Ramos (cell line): ENCODE data around the gene NHSL2.

Source experiments
- in situ Hi-C: fragments of 300-500 bp; cut with MboI; formaldehyde crosslinking; loops from one replicate; pipeline ENCODE4 v1.14.3; 2022; ENCODE audit warnings: low sequenced_read_pairs; ENCODE audit not compliant: unreplicated experiment

NHSL2 gene

GRCh38 chrX:72011734-72012133 is 101.1 kb downstream of the NHSL2 start:
- in situ Hi-C loops = no loop called here

GRCh38 chrX:72015383-72015782 is 104.7 kb downstream of the NHSL2 start:
- in situ Hi-C loops = no loop called here

GRCh38 chrX:72016881-72017783 is 106.5 kb downstream of the NHSL2 start:
- in situ Hi-C loops = no loop called here

- in situ Hi-C loops = no loop called here
These were observed 107.8 kb downstream of the NHSL2 start for GRCh38 chrX:72018277-72019112.

GRCh38 chrX:72019487-72019886 is 108.8 kb downstream of the NHSL2 start:
- in situ Hi-C loops = no loop called here

GRCh38 chrX:72020204-72020603 is 109.6 kb downstream of the NHSL2 start:
- in situ Hi-C loops = no loop called here

- in situ Hi-C loops = no loop called here
These were observed 110.1 kb downstream of the NHSL2 start for GRCh38 chrX:72020788-72021187.

GRCh38 chrX:72021975-72022374 is 111.3 kb downstream of the NHSL2 start:
- in situ Hi-C loops = no loop called here

GRCh38 chrX:72023071-72023470 is 112.4 kb downstream of the NHSL2 start:
- in situ Hi-C loops = no loop called here

- in situ Hi-C loops = no loop called here
These were observed 114.7 kb downstream of the NHSL2 start for GRCh38 chrX:72025236-72025770.

GRCh38 chrX:72026341-72027023 is 115.8 kb downstream of the NHSL2 start:
- in situ Hi-C loops = no loop called here

GRCh38 chrX:72027024-72027913 is 116.6 kb downstream of the NHSL2 start:
- in situ Hi-C loops = no loop called here

- in situ Hi-C loops = no loop called here
These were observed 117.3 kb downstream of the NHSL2 start for GRCh38 chrX:72027914-72028307.

- in situ Hi-C loops = no loop called here
These were observed 118.2 kb downstream of the NHSL2 start for GRCh38 chrX:72028701-72029470.

GRCh38 chrX:72029483-72030411 is 119.1 kb downstream of the NHSL2 start:
- in situ Hi-C loops = no loop called here

- in situ Hi-C loops = no loop called here
These were observed 119.8 kb downstream of the NHSL2 start for GRCh38 chrX:72030431-72030830.

GRCh38 chrX:72031118-72031517 is 120.5 kb downstream of the NHSL2 start:
- in situ Hi-C loops = no loop called here

GRCh38 chrX:72031634-72032033 is 121.0 kb downstream of the NHSL2 start:
- in situ Hi-C loops = no loop called here
